ENCODE results near the gene BSND.

BSND gene

GRCh38 chr1:55045430-55045829 is 46.7 kb downstream of the BSND start:
- DNase-seq (ENCODE audit: low read depth): no peak
- H3K4me3 ChIP-seq (ENCODE audit: low read depth, low read length): no peak overlapping the region
- TF ChIP-seq MAX (IDR thresholded peaks at IDR 0.05; ENCODE audit: low read depth, low read length) (no peak), CTCF (IDR thresholded peaks at IDR 0.05; ENCODE audit: low read depth, low read length) (no peak), MYC (IDR thresholded peaks at IDR 0.05; ENCODE audit: low read depth, low read length) (no peak), POLR2A (IDR thresholded peaks at IDR 0.05; ENCODE audit: extremely low read depth, insufficient read length) (no peak)

GRCh38 chr1:55046871-55047270 is 48.1 kb downstream of the BSND start:
- TF ChIP-seq CTCF (IDR thresholded peaks at IDR 0.05; ENCODE audit: low read depth, low read length) (no peak), MYC (IDR thresholded peaks at IDR 0.05; ENCODE audit: low read depth, low read length) (no peak), POLR2A (IDR thresholded peaks at IDR 0.05; ENCODE audit: extremely low read depth, insufficient read length) (no peak), MAX (IDR thresholded peaks at IDR 0.05; ENCODE audit: low read depth, low read length) (no peak)
- H3K4me3 ChIP-seq (ENCODE audit: low read depth, low read length): no peak overlapping the region

GRCh38 chr1:55047611-55048010 is 48.9 kb downstream of the BSND start:
- no peak overlapping the region for H3K4me3 ChIP-seq (ENCODE audit: low read depth, low read length)
- DNase-seq (ENCODE audit: low read depth): no peak
- TF ChIP-seq CTCF (IDR thresholded peaks at IDR 0.05; ENCODE audit: low read depth, low read length): no peak
- TF ChIP-seq MAX (IDR thresholded peaks at IDR 0.05; ENCODE audit: low read depth, low read length): no peak
- TF ChIP-seq POLR2A (IDR thresholded peaks at IDR 0.05; ENCODE audit: extremely low read depth, insufficient read length): no peak
- no peak for TF ChIP-seq MYC (IDR thresholded peaks at IDR 0.05; ENCODE audit: low read depth, low read length)

More at GRCh38 chr1:55046871-55047270, 48.1 kb downstream of the BSND start:
- DNase-seq (ENCODE audit: low read depth): no peak

- no peak overlapping the region for H3K4me3 ChIP-seq (ENCODE audit: low read depth, low read length)
- TF ChIP-seq MYC (IDR thresholded peaks at IDR 0.05; ENCODE audit: low read depth, low read length) (no peak), POLR2A (IDR thresholded peaks at IDR 0.05; ENCODE audit: extremely low read depth, insufficient read length) (no peak), CTCF (IDR thresholded peaks at IDR 0.05; ENCODE audit: low read depth, low read length) (no peak), MAX (IDR thresholded peaks at IDR 0.05; ENCODE audit: low read depth, low read length) (no peak)
- no peak for DNase-seq (ENCODE audit: low read depth)
Measured at GRCh38 chr1:55048453-55049270, 49.9 kb downstream of the BSND start.

- H3K4me3 ChIP-seq (ENCODE audit: low read depth, low read length): no peak overlapping the region
- TF ChIP-seq MYC (IDR thresholded peaks at IDR 0.05; ENCODE audit: low read depth, low read length) (no peak), POLR2A (IDR thresholded peaks at IDR 0.05; ENCODE audit: extremely low read depth, insufficient read length) (no peak), MAX (IDR thresholded peaks at IDR 0.05; ENCODE audit: low read depth, low read length) (no peak), CTCF (IDR thresholded peaks at IDR 0.05; ENCODE audit: low read depth, low read length) (no peak)
- no peak for DNase-seq (ENCODE audit: low read depth)
Measured at GRCh38 chr1:55049271-55049913, 50.7 kb downstream of the BSND start.

Data from NB4 (cell line).